ENCODE data around the gene VAV2. TPM values are rescaled to one million over a fixed set of nuclear protein-coding genes. Genes with fewer than 3 reads are reported as not detected.

The VAV2 gene
- total RNA-seq, 1 donor from 2014 or later = 8.3 TPM

- Histone ChIP-seq H3K36me3 (no peaks in the 10 kb centered on the region), H3K27me3 (no peaks in the 10 kb centered on the region), H3K9me3 (no peaks in the 10 kb centered on the region), H3K4me3 (no peak overlapping the region), H3K4me1 (peaks cover 21% of the 10 kb centered on the region), H3K27ac (no peak overlapping the region)
- intact Hi-C loops (cut with DNase I) = no loop called here
- no peak for DNase-seq (ENCODE audit: extremely low spot score in 2 of 2)
- TF ChIP-seq POLR2A (IDR thresholded peaks at IDR 0.05) = no peak
- no peak for TF ChIP-seq POLR2AphosphoS5 (IDR thresholded peaks at IDR 0.05; ENCODE audit: insufficient read depth in 1 of 2, low read depth in 1 of 2)
- TF ChIP-seq CTCF (IDR thresholded peaks at IDR 0.05) = no peak
Measured at GRCh38 chr9:133982971-133983720, 9.0 kb downstream of the VAV2 start.

GRCh38 chr9:133981958-133982681, 10.0 kb downstream of the VAV2 start:
- Histone ChIP-seq H3K27me3 (no peaks in the 10 kb centered on the region), H3K9me3 (no peaks in the 10 kb centered on the region), H3K36me3 (no peaks in the 10 kb centered on the region), H3K27ac (no peak overlapping the region), H3K4me3 (no peak overlapping the region), H3K4me1 (peaks cover 21% of the 10 kb centered on the region)
- no peak for DNase-seq (ENCODE audit: extremely low spot score in 2 of 2)
- TF ChIP-seq CTCF (IDR thresholded peaks at IDR 0.05) = no peak
- intact Hi-C loops (cut with DNase I) = no loop called here

- no peak overlapping the region for H3K4me3 ChIP-seq
- peaks cover 21% of the 10 kb centered on the region for H3K4me1 ChIP-seq
- no peaks in the 10 kb centered on the region for H3K27me3 ChIP-seq
- intact Hi-C loops (cut with DNase I) = no loop called here
- no peaks in the 10 kb centered on the region for H3K9me3 ChIP-seq
- TF ChIP-seq POLR2AphosphoS5 (IDR thresholded peaks at IDR 0.05; ENCODE audit: insufficient read depth in 1 of 2, low read depth in 1 of 2) (no peak), CTCF (IDR thresholded peaks at IDR 0.05) (no peak), POLR2A (IDR thresholded peaks at IDR 0.05) (no peak)
- DNase-seq (ENCODE audit: extremely low spot score in 2 of 2) = no peak
- no peaks in the 10 kb centered on the region for H3K36me3 ChIP-seq
- no peak overlapping the region for H3K27ac ChIP-seq
Measured at GRCh38 chr9:133981589-133981957, 10.6 kb downstream of the VAV2 start.

GRCh38 chr9:133980864-133981588, 11.1 kb downstream of the VAV2 start:
- no peaks in the 10 kb centered on the region for H3K9me3 ChIP-seq
- no peak overlapping the region for H3K4me3 ChIP-seq
- no peak overlapping the region for H3K27ac ChIP-seq
- TF ChIP-seq POLR2AphosphoS5 (IDR thresholded peaks at IDR 0.05; ENCODE audit: insufficient read depth in 1 of 2, low read depth in 1 of 2) (no peak), CTCF (IDR thresholded peaks at IDR 0.05) (no peak), POLR2A (IDR thresholded peaks at IDR 0.05) (no peak)
- H3K27me3 ChIP-seq = no peaks in the 10 kb centered on the region
- no peak for DNase-seq (ENCODE audit: extremely low spot score in 2 of 2)
- H3K36me3 ChIP-seq = no peaks in the 10 kb centered on the region
- intact Hi-C loops (cut with DNase I) = no loop called here
- peaks cover 21% of the 10 kb centered on the region for H3K4me1 ChIP-seq
